Endothelial cell of umbilical vein (primary cell): ENCODE measurements around the gene GPX8.

ENCODE experiments used
- EZH2 ChIP-seq: IDR thresholded peaks from 2 replicates; pipeline ENCODE4 v1.6.1; 2012; ENCODE audit warnings: borderline replicate concordance, low read depth, mild to moderate bottlenecking, moderate library complexity, low read length, inconsistent platforms; ENCODE audit not compliant: severe bottlenecking
- FOS ChIP-seq: IDR thresholded peaks from 2 replicates; pipeline ENCODE4 v1.6.1; 2011; ENCODE audit warnings: mild to moderate bottlenecking, low read length, moderate library complexity, borderline replicate concordance; ENCODE audit not compliant: insufficient read depth
- JUN ChIP-seq: IDR thresholded peaks from 2 replicates; pipeline ENCODE4 v1.6.1; 2011; ENCODE audit warnings: borderline replicate concordance, low read depth; ENCODE audit not compliant: insufficient read length, insufficient read depth
- POLR2A ChIP-seq: IDR thresholded peaks from 2 replicates; pipeline ENCODE4 v1.6.1; 2012; ENCODE audit warnings: low read depth, mild to moderate bottlenecking, control low read depth, low read length
- POLR2AphosphoS5 ChIP-seq: IDR thresholded peaks from 2 replicates; pipeline ENCODE4 v1.6.1; 2012; ENCODE audit warnings: low read depth, mild to moderate bottlenecking, control low read depth, low read length, moderate library complexity; ENCODE audit not compliant: insufficient read depth
- TF ChIP-seq, protein P1 (sequence below), 2 donors: IDR thresholded peaks; 1 replicate in 1 of 2; 2 replicates in 1 of 2; pipeline ENCODE4 v1.5.1; 2011; ENCODE audit warnings: low read length in 2 of 2, mild to moderate bottlenecking in 2 of 2, moderate library complexity in 2 of 2, control low read depth in 1 of 2, inconsistent platforms in 1 of 2, low read depth in 1 of 2; ENCODE audit not compliant: insufficient read depth in 1 of 2; ENCODE audit errors: extremely low read depth in 1 of 2
- TF ChIP-seq, protein P2 (sequence below): IDR thresholded peaks from 2 replicates; pipeline ENCODE4 v1.6.1; 2011; ENCODE audit not compliant: insufficient read depth, insufficient read length

DNA sequence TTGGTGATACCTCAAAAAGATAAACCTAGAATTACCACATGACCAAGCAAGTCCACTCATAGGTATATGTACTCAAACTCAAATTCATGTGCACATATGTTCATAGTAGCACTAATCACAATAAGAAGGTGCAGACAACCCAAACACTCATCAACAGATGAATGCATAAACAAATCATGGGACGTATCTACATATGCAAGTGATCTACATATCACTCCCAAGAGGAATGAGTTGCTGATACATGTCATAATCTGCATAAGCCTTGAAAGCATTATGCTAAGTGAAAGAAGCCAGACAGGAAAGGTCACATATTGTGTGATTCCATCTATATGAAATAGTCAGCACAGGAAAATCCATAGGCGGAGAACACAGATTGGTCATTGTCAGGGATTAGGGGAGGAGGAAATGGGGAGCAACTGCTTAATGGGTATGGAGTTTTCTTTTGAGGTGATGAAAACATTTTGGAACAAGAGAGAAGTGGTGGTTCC lies 10.6 kb upstream of the GPX8 start:
- TF ChIP-seq, protein P1, sequence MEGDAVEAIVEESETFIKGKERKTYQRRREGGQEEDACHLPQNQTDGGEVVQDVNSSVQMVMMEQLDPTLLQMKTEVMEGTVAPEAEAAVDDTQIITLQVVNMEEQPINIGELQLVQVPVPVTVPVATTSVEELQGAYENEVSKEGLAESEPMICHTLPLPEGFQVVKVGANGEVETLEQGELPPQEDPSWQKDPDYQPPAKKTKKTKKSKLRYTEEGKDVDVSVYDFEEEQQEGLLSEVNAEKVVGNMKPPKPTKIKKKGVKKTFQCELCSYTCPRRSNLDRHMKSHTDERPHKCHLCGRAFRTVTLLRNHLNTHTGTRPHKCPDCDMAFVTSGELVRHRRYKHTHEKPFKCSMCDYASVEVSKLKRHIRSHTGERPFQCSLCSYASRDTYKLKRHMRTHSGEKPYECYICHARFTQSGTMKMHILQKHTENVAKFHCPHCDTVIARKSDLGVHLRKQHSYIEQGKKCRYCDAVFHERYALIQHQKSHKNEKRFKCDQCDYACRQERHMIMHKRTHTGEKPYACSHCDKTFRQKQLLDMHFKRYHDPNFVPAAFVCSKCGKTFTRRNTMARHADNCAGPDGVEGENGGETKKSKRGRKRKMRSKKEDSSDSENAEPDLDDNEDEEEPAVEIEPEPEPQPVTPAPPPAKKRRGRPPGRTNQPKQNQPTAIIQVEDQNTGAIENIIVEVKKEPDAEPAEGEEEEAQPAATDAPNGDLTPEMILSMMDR (IDR thresholded peaks at IDR 0.05; ENCODE audit: extremely low read depth in 1 of 2, insufficient read depth in 1 of 2, low read depth in 1 of 2, low read length in 2 of 2), result no peak
- TF ChIP-seq FOS, result no peak
- no peak for TF ChIP-seq POLR2A
- TF ChIP-seq POLR2AphosphoS5, result no peak
- TF ChIP-seq EZH2, result no peak
- TF ChIP-seq JUN, result no peak
- TF ChIP-seq, protein P2, sequence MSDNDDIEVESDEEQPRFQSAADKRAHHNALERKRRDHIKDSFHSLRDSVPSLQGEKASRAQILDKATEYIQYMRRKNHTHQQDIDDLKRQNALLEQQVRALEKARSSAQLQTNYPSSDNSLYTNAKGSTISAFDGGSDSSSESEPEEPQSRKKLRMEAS, result no peak
